ENCODE results near the gene CARD19. TPM values are rescaled to one million over a fixed set of nuclear protein-coding genes. Genes with fewer than 3 reads are reported as not detected.

CARD19 gene
- total RNA-seq, 2 experiments from 2014 or later, result 80.4 to 83.5 TPM

DNA sequence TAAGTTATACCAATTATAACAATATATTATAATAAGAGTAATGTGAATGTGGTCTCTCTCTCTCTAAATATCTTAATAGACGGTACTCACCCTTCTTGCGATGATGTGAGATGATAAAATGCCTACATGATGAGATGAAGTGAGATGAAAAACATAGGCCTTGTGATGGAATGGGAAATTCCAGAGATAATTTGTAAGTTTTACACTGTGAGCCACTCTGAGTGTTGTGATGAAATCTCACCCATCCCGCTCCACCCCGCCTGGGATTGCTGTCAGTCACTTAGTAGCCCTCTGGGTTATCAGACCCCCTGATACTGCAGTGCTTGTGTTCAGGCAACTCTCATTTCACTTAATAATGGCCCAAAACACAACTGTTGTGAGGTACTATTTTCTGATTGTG lies 27.1 kb upstream of the CARD19 start:
- H3K36me3 Mint-ChIP-seq (ENCODE audit: low read depth), result peaks cover 55% of the 10 kb centered on the region

GRCh38 chr9:93071464-93071863 lies 24.6 kb upstream of the CARD19 start:
- Mint-ChIP-seq H3K27ac (no peak overlapping the region), H3K4me1 (peaks cover 18% of the 10 kb centered on the region), H3K4me3 (no peak overlapping the region), H3K27me3 (no peaks in the 10 kb centered on the region), H3K9me3 (no peaks in the 10 kb centered on the region), H3K36me3 (ENCODE audit: low read depth) (peaks cover 43% of the 10 kb centered on the region)
- ChIA-PET CTCF (interaction anchor here (1.1 kb wide), 1 partner anchor 68 kb away, joined by 4 read pairs; no protein-coding TSS in a partner anchor), POLR2A (interaction anchor here (0.8 kb wide), 2 partner anchors 9 to 13 kb away, joined by 3 read pairs; no protein-coding TSS in a partner anchor)
- peak; percentile 34 for DNase-seq

More for the DNA sequence above, 27.1 kb upstream of the CARD19 start:
- ChIA-PET POLR2A (interaction anchor here (0.9 kb wide), 1 partner anchor 28 kb away, joined by 3 read pairs; no protein-coding TSS in a partner anchor), CTCF (no interaction called here)
- H3K4me3 Mint-ChIP-seq, result no peak overlapping the region
- DNase-seq, result no peak
- H3K4me1 Mint-ChIP-seq, result peaks cover 42% of the 10 kb centered on the region
- no peaks in the 10 kb centered on the region for H3K9me3 Mint-ChIP-seq
- no peaks in the 10 kb centered on the region for H3K27me3 Mint-ChIP-seq
- no peak overlapping the region for H3K27ac Mint-ChIP-seq

- Mint-ChIP-seq H3K4me3 (no peak overlapping the region), H3K36me3 (ENCODE audit: low read depth) (peaks cover 43% of the 10 kb centered on the region), H3K9me3 (no peaks in the 10 kb centered on the region), H3K4me1 (peaks cover 13% of the 10 kb centered on the region), H3K27ac (no peak overlapping the region), H3K27me3 (no peaks in the 10 kb centered on the region)
- DNase-seq, result no peak
- ChIA-PET POLR2A (interaction anchor here (0.8 kb wide), 1 partner anchor 8 kb away, joined by 3 read pairs; no protein-coding TSS in a partner anchor), CTCF (no interaction called here)
Measured at GRCh38 chr9:93072383-93072795, 23.6 kb upstream of the CARD19 start.

DNA sequence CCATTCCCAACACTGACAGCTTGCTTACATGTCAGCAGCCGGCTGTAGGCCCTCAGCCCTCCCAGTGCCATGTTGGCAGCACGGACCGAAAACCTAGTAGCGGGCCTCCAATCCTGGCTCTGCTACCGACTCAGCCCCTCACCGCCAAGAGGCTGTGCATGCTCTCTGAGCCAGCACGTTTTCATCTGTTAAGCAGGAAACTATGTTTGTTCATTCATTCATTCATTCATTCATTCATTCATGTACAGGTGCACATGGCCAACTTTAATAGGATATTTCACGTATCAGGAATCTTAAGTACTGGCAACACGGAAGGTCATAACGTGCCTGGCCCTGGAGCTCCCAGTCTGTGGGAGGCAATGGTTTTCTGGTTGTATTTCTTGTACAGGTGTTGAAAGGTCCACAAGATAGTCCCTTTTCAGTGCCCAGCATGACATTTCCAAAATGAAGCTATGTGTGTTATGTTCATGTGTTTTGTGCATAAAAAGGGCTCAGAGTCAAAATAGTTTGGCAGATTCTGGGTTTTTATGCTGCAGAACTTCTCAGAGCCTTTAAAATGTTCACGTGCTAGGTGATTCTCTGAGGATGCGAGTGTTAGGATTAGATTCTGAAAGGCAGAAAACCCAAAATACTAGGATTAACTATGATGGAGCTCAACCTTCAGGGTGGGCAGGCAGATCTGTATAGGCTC lies 19.8 kb upstream of the CARD19 start:
- H3K27ac Mint-ChIP-seq, result no peak overlapping the region
- peaks cover 43% of the 10 kb centered on the region for H3K36me3 Mint-ChIP-seq (ENCODE audit: low read depth)
- H3K4me3 Mint-ChIP-seq, result no peak overlapping the region
- ChIA-PET CTCF (interaction anchor here (0.8 to 1.6 kb wide), 3 partner anchors 12 to 120 kb away, joined by 3 to 5 read pairs (median 4); no protein-coding TSS in a partner anchor), POLR2A (interaction anchor here (2.8 kb wide), 1 partner anchor 11 kb away, joined by 17 read pairs; no protein-coding TSS in a partner anchor)
- DNase-seq, result no peak
- no peaks in the 10 kb centered on the region for H3K9me3 Mint-ChIP-seq
- no peaks in the 10 kb centered on the region for H3K27me3 Mint-ChIP-seq
- H3K4me1 Mint-ChIP-seq, result peaks cover 12% of the 10 kb centered on the region

DNA sequence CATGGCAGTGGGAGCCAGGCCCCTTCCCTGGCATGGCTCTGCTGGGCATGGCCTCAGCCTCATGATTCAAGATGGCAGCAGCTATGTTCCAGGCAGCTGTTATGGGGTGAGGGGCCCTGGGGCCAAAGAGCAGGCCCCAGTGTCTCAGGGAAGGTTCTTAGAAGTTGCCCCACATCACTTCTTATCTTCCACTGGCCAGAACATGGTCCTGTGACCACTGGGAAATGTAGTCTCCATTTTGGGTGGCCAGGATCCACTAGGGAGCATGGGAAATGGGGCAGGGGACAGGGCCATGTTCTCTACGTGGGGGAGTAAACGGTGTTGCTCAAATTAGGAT lies 19.3 kb upstream of the CARD19 start:
- H3K27ac Mint-ChIP-seq, result no peak overlapping the region
- DNase-seq, result no peak
- CTCF ChIA-PET, result interaction anchor here (0.8 to 1.3 kb wide), 2 partner anchors 12 to 73 kb away, joined by 3 to 4 read pairs; no protein-coding TSS in a partner anchor
- H3K27me3 Mint-ChIP-seq, result no peaks in the 10 kb centered on the region
- peaks cover 12% of the 10 kb centered on the region for H3K4me1 Mint-ChIP-seq
- H3K9me3 Mint-ChIP-seq, result no peaks in the 10 kb centered on the region
- peaks cover 45% of the 10 kb centered on the region for H3K36me3 Mint-ChIP-seq (ENCODE audit: low read depth)
- no peak overlapping the region for H3K4me3 Mint-ChIP-seq
- POLR2A ChIA-PET, result interaction anchor here (2.8 kb wide), 1 partner anchor 12 kb away, joined by 17 read pairs; no protein-coding TSS in a partner anchor

DNA sequence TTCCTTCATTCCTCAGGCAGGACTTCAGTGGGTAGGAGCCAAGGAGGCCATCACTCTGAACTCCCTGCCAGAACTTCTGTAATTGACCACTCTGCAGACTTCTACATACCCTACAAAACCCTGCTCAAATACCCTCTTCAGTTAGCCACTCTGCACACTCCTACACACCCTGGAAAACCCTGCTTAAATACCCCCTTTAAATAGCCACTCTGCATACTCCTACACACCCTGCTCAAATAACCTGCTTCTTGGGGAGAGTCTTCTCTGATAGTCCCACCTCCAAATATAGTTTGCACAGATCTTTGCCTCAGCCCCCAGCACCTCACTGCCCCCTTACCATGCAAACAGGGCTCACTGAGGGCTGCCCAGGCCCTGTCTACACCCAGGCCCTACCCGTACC lies 18.6 kb upstream of the CARD19 start:
- H3K27me3 Mint-ChIP-seq, result no peaks in the 10 kb centered on the region

DNA sequence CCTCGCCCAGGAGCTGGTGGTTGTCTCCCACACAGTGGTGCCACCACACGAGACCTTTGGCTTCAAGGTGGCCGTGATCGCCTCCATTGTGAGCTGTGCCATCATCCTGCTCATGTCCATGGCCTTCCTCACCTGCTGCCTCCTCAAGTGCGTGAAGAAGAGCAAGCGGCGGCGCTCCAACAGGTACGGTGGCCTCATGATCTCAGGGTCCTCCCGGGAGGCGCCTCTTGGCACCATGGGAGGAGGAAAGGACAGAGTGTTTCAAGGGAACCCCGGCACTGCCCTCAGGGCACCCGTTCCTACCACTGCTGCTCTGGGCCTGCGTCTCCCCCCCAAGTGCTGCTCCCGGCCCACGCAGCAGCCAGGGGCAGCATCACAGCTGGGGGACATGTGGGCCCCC lies 18.2 kb upstream of the CARD19 start:
- peaks cover 20% of the 10 kb centered on the region for H3K4me1 Mint-ChIP-seq
- ChIA-PET POLR2A (interaction anchor here (2.0 kb wide), 1 partner anchor 13 kb away, joined by 7 read pairs; no protein-coding TSS in a partner anchor), CTCF (no interaction called here)
- no peak overlapping the region for H3K4me3 Mint-ChIP-seq
- H3K9me3 Mint-ChIP-seq, result no peaks in the 10 kb centered on the region
- no peak for DNase-seq
- H3K27me3 Mint-ChIP-seq, result no peaks in the 10 kb centered on the region
- H3K27ac Mint-ChIP-seq, result no peak overlapping the region
- peaks cover 48% of the 10 kb centered on the region for H3K36me3 Mint-ChIP-seq (ENCODE audit: low read depth)

More for the DNA sequence above, 18.6 kb upstream of the CARD19 start:
- peaks cover 16% of the 10 kb centered on the region for H3K4me1 Mint-ChIP-seq
- H3K4me3 Mint-ChIP-seq, result no peak overlapping the region
- ChIA-PET CTCF (no interaction called here), POLR2A (interaction anchor here (2.0 kb wide), 1 partner anchor 13 kb away, joined by 7 read pairs; no protein-coding TSS in a partner anchor)
- DNase-seq, result no peak
- no peak overlapping the region for H3K27ac Mint-ChIP-seq
- H3K9me3 Mint-ChIP-seq, result no peaks in the 10 kb centered on the region
- peaks cover 48% of the 10 kb centered on the region for H3K36me3 Mint-ChIP-seq (ENCODE audit: low read depth)

GRCh38 chr9:93079371-93079770 lies 16.6 kb upstream of the CARD19 start:
- Mint-ChIP-seq H3K36me3 (ENCODE audit: low read depth) (peaks cover 59% of the 10 kb centered on the region), H3K4me1 (peaks cover 35% of the 10 kb centered on the region), H3K27me3 (no peaks in the 10 kb centered on the region), H3K27ac (no peak overlapping the region), H3K4me3 (no peak overlapping the region), H3K9me3 (no peaks in the 10 kb centered on the region)
- ChIA-PET CTCF (no interaction called here), POLR2A (interaction anchor here (2.0 kb wide), 1 partner anchor 15 kb away, joined by 7 read pairs; no protein-coding TSS in a partner anchor)
- no peak for DNase-seq

- POLR2A ChIA-PET, result interaction anchor here (1.2 to 1.9 kb wide), 3 partner anchors 9 to 20 kb away, joined by 3 to 9 read pairs (median 4); no protein-coding TSS in a partner anchor
- CTCF ChIA-PET, result interaction anchor here (0.7 kb wide), 1 partner anchor 16 kb away, joined by 4 read pairs; no protein-coding TSS in a partner anchor
- no peak overlapping the region for H3K4me3 Mint-ChIP-seq
- H3K27ac Mint-ChIP-seq, result no peak overlapping the region
- H3K36me3 Mint-ChIP-seq (ENCODE audit: low read depth), result peaks cover 62% of the 10 kb centered on the region
- H3K9me3 Mint-ChIP-seq, result no peaks in the 10 kb centered on the region
- peaks cover 35% of the 10 kb centered on the region for H3K4me1 Mint-ChIP-seq
- no peak for DNase-seq
- H3K27me3 Mint-ChIP-seq, result no peaks in the 10 kb centered on the region
Measured at GRCh38 chr9:93080406-93080805, 15.6 kb upstream of the CARD19 start.

DNA sequence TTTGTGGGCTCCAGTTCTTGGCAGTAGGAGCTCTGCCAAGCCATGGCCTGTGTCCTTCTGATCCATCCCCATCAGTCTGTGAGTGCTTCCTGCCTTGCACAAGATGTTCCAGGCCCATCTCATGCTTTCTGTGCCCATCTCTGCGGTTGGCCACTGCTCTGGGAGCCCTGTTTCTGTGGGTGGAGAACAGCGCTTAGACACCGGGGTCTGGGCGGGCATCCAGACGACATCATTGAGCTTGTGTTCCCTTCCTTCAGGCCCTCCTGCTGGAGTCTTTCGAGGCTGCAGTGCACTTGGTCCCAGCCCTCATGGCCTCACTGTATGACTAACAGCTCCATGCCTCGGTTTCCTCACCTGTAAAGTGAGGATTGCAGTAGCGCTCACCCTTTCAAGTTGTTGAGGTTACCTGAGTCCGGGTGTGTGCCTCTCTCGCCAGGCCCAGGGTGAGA lies 14.9 kb upstream of the CARD19 start:
- POLR2A ChIA-PET, result interaction anchor here (1.2 to 1.9 kb wide), 3 partner anchors 9 to 20 kb away, joined by 3 to 9 read pairs (median 4); no protein-coding TSS in a partner anchor
- Mint-ChIP-seq H3K36me3 (ENCODE audit: low read depth) (peaks cover 63% of the 10 kb centered on the region), H3K27ac (no peak overlapping the region)

GRCh38 chr9:93081931-93082330 lies 14.1 kb upstream of the CARD19 start:
- H3K4me3 Mint-ChIP-seq, result no peak overlapping the region
- ChIA-PET CTCF (interaction anchor here (0.7 to 1.2 kb wide), 3 partner anchors 17 to 281 kb away, joined by 4 to 6 read pairs (median 5); no protein-coding TSS in a partner anchor), POLR2A (interaction anchor here (1.6 to 5.0 kb wide), 4 partner anchors 11 to 21 kb away, joined by 4 to 32 read pairs (median 9); partner anchors contain the start of gene CARD19)
- peaks cover 2% of the 10 kb centered on the region for H3K9me3 Mint-ChIP-seq
- H3K27me3 Mint-ChIP-seq, result no peaks in the 10 kb centered on the region
- no peak for DNase-seq
- peaks cover 66% of the 10 kb centered on the region for H3K36me3 Mint-ChIP-seq (ENCODE audit: low read depth)
- H3K27ac Mint-ChIP-seq, result peak overlapping the region; percentile 59
- H3K4me1 Mint-ChIP-seq, result peaks cover 44% of the 10 kb centered on the region

More for the DNA sequence above, 14.9 kb upstream of the CARD19 start:
- Mint-ChIP-seq H3K4me3 (no peak overlapping the region), H3K27me3 (no peaks in the 10 kb centered on the region), H3K9me3 (peaks cover 2% of the 10 kb centered on the region), H3K4me1 (peaks cover 39% of the 10 kb centered on the region)
- CTCF ChIA-PET, result interaction anchor here (0.7 to 0.8 kb wide), 2 partner anchors 16 to 27 kb away, joined by 4 read pairs; no protein-coding TSS in a partner anchor
- no peak for DNase-seq

DNA sequence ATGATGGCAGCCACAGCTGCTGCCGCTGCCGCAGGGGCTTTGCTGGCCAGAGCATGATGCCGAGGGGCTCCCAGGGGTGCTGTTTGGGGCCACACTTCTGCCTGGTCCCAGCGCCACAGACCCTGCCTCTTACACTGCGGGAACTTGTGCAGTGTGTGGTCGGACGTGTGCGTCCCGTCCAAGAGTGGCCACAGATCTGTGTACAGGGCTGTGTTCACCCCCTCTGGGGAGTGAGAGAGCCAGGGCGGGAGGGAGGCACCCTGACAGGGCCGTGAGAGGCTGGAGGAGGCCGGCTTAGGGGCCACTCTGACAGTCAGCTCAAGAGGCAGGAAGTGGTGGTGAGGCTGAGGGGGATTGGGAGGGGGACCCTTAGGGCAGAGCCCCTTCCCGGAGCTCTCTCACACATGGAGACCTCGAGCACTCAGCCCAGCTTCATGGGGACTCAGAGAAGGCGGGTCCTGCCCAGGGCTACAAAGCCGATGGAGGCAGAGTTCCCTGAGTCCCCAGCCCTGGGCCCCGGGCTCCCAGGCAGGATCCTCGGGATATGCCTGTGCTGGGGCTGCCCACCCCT lies 13.1 kb upstream of the CARD19 start:
- ChIA-PET POLR2A (interaction anchor here (0.7 to 5.0 kb wide), 9 partner anchors 10 to 58 kb away, joined by 3 to 32 read pairs (median 3); partner anchors contain the start of gene CARD19), CTCF (interaction anchor here (1.0 to 2.5 kb wide), 4 partner anchors 18 to 129 kb away, joined by 3 to 8 read pairs (median 4); no protein-coding TSS in a partner anchor)
- no peak overlapping the region for H3K4me3 Mint-ChIP-seq
- H3K36me3 Mint-ChIP-seq (ENCODE audit: low read depth), result peaks cover 64% of the 10 kb centered on the region
- no peaks in the 10 kb centered on the region for H3K27me3 Mint-ChIP-seq
- peaks cover 44% of the 10 kb centered on the region for H3K4me1 Mint-ChIP-seq
- H3K9me3 Mint-ChIP-seq, result peaks cover 2% of the 10 kb centered on the region
- peak overlapping the region; percentile 72 for H3K27ac Mint-ChIP-seq
- DNase-seq, result no peak

All from activated CD4-positive, alpha-beta memory T cell treated with anti-CD3 and anti-CD28 coated beads, Interleukin-2, amount 10 ng/mL, durations not matched to agents 7 days and 5 days (primary cell).